ENCODE results near the gene FHL2. TPM values are rescaled to one million over a fixed set of nuclear protein-coding genes. Genes with fewer than 3 reads are reported as not detected.

The FHL2 gene
- total RNA-seq, 1 donor from 2014 or later = 47.4 TPM

- DNase-seq (ENCODE audit: low read depth) = peak; percentile 55
Measured at GRCh38 chr2:105320651-105321215, 78.1 kb downstream of the FHL2 start.

- no peak for DNase-seq (ENCODE audit: low read depth)
Measured at GRCh38 chr2:105317937-105318336, 80.9 kb downstream of the FHL2 start.

DNA sequence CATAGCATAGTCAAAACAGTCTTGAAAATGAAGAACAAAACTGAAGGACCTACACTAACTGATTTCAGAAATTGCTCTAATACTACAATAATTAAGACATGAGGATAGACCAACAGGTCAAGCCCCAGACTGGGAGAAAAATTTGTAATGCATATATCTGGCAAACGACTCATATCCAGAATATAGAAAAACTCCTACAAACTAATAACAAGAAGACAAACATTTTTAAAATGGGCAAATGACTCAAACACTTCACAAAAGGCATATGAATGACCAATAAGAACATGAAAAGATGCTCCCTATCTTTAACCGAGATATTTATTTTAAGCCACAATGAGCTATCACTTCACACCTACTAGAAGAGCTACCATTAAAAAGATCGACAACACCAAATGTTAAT is 83.5 kb downstream of the FHL2 start:
- DNase-seq (ENCODE audit: low read depth) = no peak

- DNase-seq (ENCODE audit: low read depth) = no peak
Measured at GRCh38 chr2:105313877-105314276, 85.0 kb downstream of the FHL2 start.

Other genes with a start within 250 kb of the FHL2 start
- not detected in 2 replicates for gene GPR45, start 157.3 kb downstream of the FHL2 start, total RNA-seq
- 25.8 and 27.8 TPM in 2 replicates for gene TGFBRAP1, start 69.3 kb downstream of the FHL2 start, total RNA-seq
- gene C2orf49, start 61.5 kb downstream of the FHL2 start, total RNA-seq = 32.8 and 33.9 TPM in 2 replicates

Measured in myocyte (in vitro differentiated cells).